Measurements from ENCODE around the gene PHYKPL. TPM values are rescaled to one million over a fixed set of nuclear protein-coding genes. Genes with fewer than 3 reads are reported as not detected.

Gene PHYKPL
- total and polyA plus RNA-seq, 7 donors = 26.0 to 121 (median 47.6) TPM

- H3K4me3 ChIP-seq = no peak overlapping the region
- WGBS, 2 donors = 60 to 74% methylated on average over 6 of the region's 6 CpGs
- peaks cover 0 to 7% (median 0%) of the 10 kb centered on the region in 3 donors for H3K27me3 ChIP-seq
- H3K4me1 ChIP-seq = no peaks in the 10 kb centered on the region
- no peak for DNase-seq
- H3K27ac ChIP-seq = no peak overlapping the region
- TF ChIP-seq EP300 (IDR thresholded peaks at IDR 0.05) (no peak), POLR2AphosphoS5 (IDR thresholded peaks at IDR 0.05) (no peak), POLR2A (IDR thresholded peaks at IDR 0.05) (no peak)
- TF ChIP-seq, protein P1, sequence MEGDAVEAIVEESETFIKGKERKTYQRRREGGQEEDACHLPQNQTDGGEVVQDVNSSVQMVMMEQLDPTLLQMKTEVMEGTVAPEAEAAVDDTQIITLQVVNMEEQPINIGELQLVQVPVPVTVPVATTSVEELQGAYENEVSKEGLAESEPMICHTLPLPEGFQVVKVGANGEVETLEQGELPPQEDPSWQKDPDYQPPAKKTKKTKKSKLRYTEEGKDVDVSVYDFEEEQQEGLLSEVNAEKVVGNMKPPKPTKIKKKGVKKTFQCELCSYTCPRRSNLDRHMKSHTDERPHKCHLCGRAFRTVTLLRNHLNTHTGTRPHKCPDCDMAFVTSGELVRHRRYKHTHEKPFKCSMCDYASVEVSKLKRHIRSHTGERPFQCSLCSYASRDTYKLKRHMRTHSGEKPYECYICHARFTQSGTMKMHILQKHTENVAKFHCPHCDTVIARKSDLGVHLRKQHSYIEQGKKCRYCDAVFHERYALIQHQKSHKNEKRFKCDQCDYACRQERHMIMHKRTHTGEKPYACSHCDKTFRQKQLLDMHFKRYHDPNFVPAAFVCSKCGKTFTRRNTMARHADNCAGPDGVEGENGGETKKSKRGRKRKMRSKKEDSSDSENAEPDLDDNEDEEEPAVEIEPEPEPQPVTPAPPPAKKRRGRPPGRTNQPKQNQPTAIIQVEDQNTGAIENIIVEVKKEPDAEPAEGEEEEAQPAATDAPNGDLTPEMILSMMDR (IDR thresholded peaks at IDR 0.05) = no peak
- intact Hi-C loops (cut with DNase I) = no loop called here
- no peaks in the 10 kb centered on the region for H3K9me3 ChIP-seq
- H3K36me3 ChIP-seq = no peaks in the 10 kb centered on the region
Measured at GRCh38 chr5:178267245-178267644, 34.6 kb upstream of the PHYKPL start.

- 91 to 93% methylated on average over 10 of the region's 10 CpGs for WGBS, 2 donors
- Histone ChIP-seq H3K27me3 (peaks cover 0 to 7% (median 0%) of the 10 kb centered on the region in 3 donors), H3K27ac (no peak overlapping the region), H3K9me3 (no peaks in the 10 kb centered on the region), H3K36me3 (no peaks in the 10 kb centered on the region), H3K4me3 (no peak overlapping the region), H3K4me1 (no peaks in the 10 kb centered on the region)
- intact Hi-C loops (cut with DNase I) = no loop called here
- DNase-seq = no peak
- TF ChIP-seq POLR2AphosphoS5 (IDR thresholded peaks at IDR 0.05) (no peak), POLR2A (IDR thresholded peaks at IDR 0.05) (no peak), EP300 (IDR thresholded peaks at IDR 0.05) (no peak)
- TF ChIP-seq, protein P1 (IDR thresholded peaks at IDR 0.05) = no peak
Measured at GRCh38 chr5:178266581-178266980, 34.0 kb upstream of the PHYKPL start.

- TF ChIP-seq EP300 (IDR thresholded peaks at IDR 0.05) = no peak
- TF ChIP-seq POLR2AphosphoS5 (IDR thresholded peaks at IDR 0.05) = no peak
- TF ChIP-seq, protein P1 (IDR thresholded peaks at IDR 0.05) = no peak
- no peak for TF ChIP-seq POLR2A (IDR thresholded peaks at IDR 0.05)
- intact Hi-C loops (cut with DNase I) = no loop called here
- WGBS, 2 donors = 88 to 93% methylated on average over 7 of the region's 7 CpGs
Measured at GRCh38 chr5:178265746-178266145, 33.1 kb upstream of the PHYKPL start.

GRCh38 chr5:178264044-178264443, 31.4 kb upstream of the PHYKPL start:
- no peaks in the 10 kb centered on the region for H3K36me3 ChIP-seq

More at GRCh38 chr5:178265746-178266145, 33.1 kb upstream of the PHYKPL start:
- no peaks in the 10 kb centered on the region for H3K27me3 ChIP-seq
- H3K4me1 ChIP-seq = no peaks in the 10 kb centered on the region
- no peaks in the 10 kb centered on the region for H3K36me3 ChIP-seq
- no peak overlapping the region for H3K4me3 ChIP-seq
- no peaks in the 10 kb centered on the region for H3K9me3 ChIP-seq
- no peak for DNase-seq
- H3K27ac ChIP-seq = no peak overlapping the region

More at GRCh38 chr5:178264044-178264443, 31.4 kb upstream of the PHYKPL start:
- TF ChIP-seq EP300 (IDR thresholded peaks at IDR 0.05) (no peak), POLR2AphosphoS5 (IDR thresholded peaks at IDR 0.05) (no peak), POLR2A (IDR thresholded peaks at IDR 0.05) (no peak)
- TF ChIP-seq, protein P1 (IDR thresholded peaks at IDR 0.05) = no peak
- no peaks in the 10 kb centered on the region for H3K4me1 ChIP-seq
- H3K4me3 ChIP-seq = no peak overlapping the region
- intact Hi-C loops (cut with DNase I) = no loop called here
- no peaks in the 10 kb centered on the region for H3K27me3 ChIP-seq
- no peaks in the 10 kb centered on the region for H3K9me3 ChIP-seq
- no peak overlapping the region for H3K27ac ChIP-seq
- WGBS, 2 donors = 80 to 91% methylated on average over 4 of the region's 4 CpGs
- DNase-seq = no peak
